GM19238 (cell line): Measurements from ENCODE around the gene PRKCE.

Source experiments
- DNase-seq: peaks from one replicate; pipeline ENCODE4 v3.0.0; 2011; ENCODE audit warnings: low spot score; ENCODE audit not compliant: insufficient read length

PRKCE gene

GRCh38 chr2:46096260-46096659 is 444.8 kb downstream of the PRKCE start:
- no peak for DNase-seq

- DNase-seq = no peak
Measured at GRCh38 chr2:46097714-46098480, 446.4 kb downstream of the PRKCE start.

GRCh38 chr2:46098621-46099062 is 447.2 kb downstream of the PRKCE start:
- DNase-seq = no peak

GRCh38 chr2:46101557-46102220 is 450.2 kb downstream of the PRKCE start:
- no peak for DNase-seq

GRCh38 chr2:46106690-46107089 is 455.2 kb downstream of the PRKCE start:
- no peak for DNase-seq

- no peak for DNase-seq
Measured at GRCh38 chr2:46114996-46115395, 463.5 kb downstream of the PRKCE start.

GRCh38 chr2:46116150-46116549 is 464.7 kb downstream of the PRKCE start:
- no peak for DNase-seq

- no peak for DNase-seq
Measured at GRCh38 chr2:46116553-46116991, 465.1 kb downstream of the PRKCE start.

- DNase-seq = no peak
Measured at GRCh38 chr2:46117379-46117778, 465.9 kb downstream of the PRKCE start.

- no peak for DNase-seq
Measured at GRCh38 chr2:46117994-46118393, 466.5 kb downstream of the PRKCE start.

GRCh38 chr2:46118656-46119371 is 467.3 kb downstream of the PRKCE start:
- no peak for DNase-seq

- no peak for DNase-seq
Measured at GRCh38 chr2:46119453-46119852, 468.0 kb downstream of the PRKCE start.

GRCh38 chr2:46120792-46121555 is 469.5 kb downstream of the PRKCE start:
- no peak for DNase-seq

GRCh38 chr2:46122318-46122976 is 471.0 kb downstream of the PRKCE start:
- DNase-seq = no peak

GRCh38 chr2:46123013-46123412 is 471.5 kb downstream of the PRKCE start:
- DNase-seq = no peak

- no peak for DNase-seq
Measured at GRCh38 chr2:46125798-46126197, 474.3 kb downstream of the PRKCE start.

- DNase-seq = no peak
Measured at GRCh38 chr2:46126571-46126970, 475.1 kb downstream of the PRKCE start.

- no peak for DNase-seq
Measured at GRCh38 chr2:46127176-46127575, 475.7 kb downstream of the PRKCE start.

GRCh38 chr2:46130511-46130910 is 479.0 kb downstream of the PRKCE start:
- no peak for DNase-seq

- DNase-seq = no peak
Measured at GRCh38 chr2:46132996-46133395, 481.5 kb downstream of the PRKCE start.
